ENCODE measurements around the gene TRIM63. TPM values are rescaled to one million over a fixed set of nuclear protein-coding genes. Genes with fewer than 3 reads are reported as not detected.

Gene TRIM63
- total and polyA plus RNA-seq, 2 donors (not counting 3 experiments of a cell fraction or from before 2014, with no cell fraction given): not detected

DNA sequence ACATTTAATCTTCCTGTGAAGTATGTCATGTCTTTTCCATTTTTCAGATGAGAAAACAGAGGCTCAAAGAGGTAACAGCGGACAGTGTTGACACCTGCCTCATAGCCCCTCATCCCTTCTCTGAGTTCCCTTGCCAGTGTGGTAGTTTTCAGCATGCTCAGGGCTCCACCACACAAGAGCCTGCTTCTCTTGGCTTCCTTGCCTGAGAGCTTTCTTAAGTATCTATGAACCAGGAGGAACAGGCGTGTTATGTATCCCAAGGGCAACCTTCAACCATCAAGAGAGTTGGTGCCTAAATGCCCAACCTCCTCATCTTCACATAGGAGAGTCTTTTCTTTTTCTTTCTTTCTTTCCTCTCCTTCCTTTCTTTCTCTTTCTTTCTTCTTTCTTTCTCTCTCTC lies 63.7 kb downstream of the TRIM63 start:
- H3K4me1 ChIP-seq (ENCODE audit: control insufficient read depth, extremely low read depth, insufficient read depth, low read length): peaks cover under 1% of the 10 kb centered on the region
- no peaks in the 10 kb centered on the region for H4K20me1 ChIP-seq (replicated peaks; ENCODE audit: control insufficient read depth, extremely low read depth, insufficient read depth, low read length)
- no peak overlapping the region for H3K4me2 ChIP-seq (ENCODE audit: insufficient read depth, low read length)
- no peak overlapping the region for H3K4me3 ChIP-seq (replicated peaks in 1 of 3; ENCODE audit: insufficient read depth in 1 of 3, low read depth in 1 of 3, low read length in 3 of 3)
- FAIRE-seq (no peak), DNase-seq (ENCODE audit: low read depth, low spot score) (no peak)
- H3K27me3 ChIP-seq (ENCODE audit: control insufficient read depth in 2 of 2, insufficient read depth in 2 of 2, low read length in 2 of 2): peaks cover 3 to 5% of the 10 kb centered on the region in 2 experiments
- no peaks in the 10 kb centered on the region for H3K9me3 ChIP-seq (replicated peaks; ENCODE audit: control insufficient read depth, insufficient read depth, low read length)
- POLR2A ChIA-PET: no interaction called here
- dilution Hi-C loops (cut with MboI; ENCODE audit: extremely low pct_ligation_motif_present, low sequenced_read_pairs): no loop called here
- TF ChIP-seq, protein P1, sequence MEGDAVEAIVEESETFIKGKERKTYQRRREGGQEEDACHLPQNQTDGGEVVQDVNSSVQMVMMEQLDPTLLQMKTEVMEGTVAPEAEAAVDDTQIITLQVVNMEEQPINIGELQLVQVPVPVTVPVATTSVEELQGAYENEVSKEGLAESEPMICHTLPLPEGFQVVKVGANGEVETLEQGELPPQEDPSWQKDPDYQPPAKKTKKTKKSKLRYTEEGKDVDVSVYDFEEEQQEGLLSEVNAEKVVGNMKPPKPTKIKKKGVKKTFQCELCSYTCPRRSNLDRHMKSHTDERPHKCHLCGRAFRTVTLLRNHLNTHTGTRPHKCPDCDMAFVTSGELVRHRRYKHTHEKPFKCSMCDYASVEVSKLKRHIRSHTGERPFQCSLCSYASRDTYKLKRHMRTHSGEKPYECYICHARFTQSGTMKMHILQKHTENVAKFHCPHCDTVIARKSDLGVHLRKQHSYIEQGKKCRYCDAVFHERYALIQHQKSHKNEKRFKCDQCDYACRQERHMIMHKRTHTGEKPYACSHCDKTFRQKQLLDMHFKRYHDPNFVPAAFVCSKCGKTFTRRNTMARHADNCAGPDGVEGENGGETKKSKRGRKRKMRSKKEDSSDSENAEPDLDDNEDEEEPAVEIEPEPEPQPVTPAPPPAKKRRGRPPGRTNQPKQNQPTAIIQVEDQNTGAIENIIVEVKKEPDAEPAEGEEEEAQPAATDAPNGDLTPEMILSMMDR (IDR thresholded peaks at IDR 0.05; ENCODE audit: extremely low read depth in 1 of 2, insufficient read depth in 1 of 2, low read depth in 1 of 2, low read length in 2 of 2): no peak
- TF ChIP-seq JUN (IDR thresholded peaks at IDR 0.05; ENCODE audit: borderline replicate concordance, insufficient read depth, insufficient read length, low read depth) (no peak), POLR2AphosphoS5 (IDR thresholded peaks at IDR 0.05; ENCODE audit: insufficient read depth, low read depth, low read length) (no peak), FOS (IDR thresholded peaks at IDR 0.05; ENCODE audit: borderline replicate concordance, insufficient read depth, low read length) (no peak), EZH2 (IDR thresholded peaks at IDR 0.05; ENCODE audit: borderline replicate concordance, low read depth, low read length, severe bottlenecking) (no peak), MYC (IDR thresholded peaks at IDR 0.05; ENCODE audit: low read depth, low read length) (no peak), POLR2A (IDR thresholded peaks at IDR 0.05; ENCODE audit: low read depth, low read length) (no peak), GATA2 (IDR thresholded peaks at IDR 0.05; ENCODE audit: insufficient read depth, insufficient read length, low read depth, low read length) (no peak)
- TF ChIP-seq, protein P2, sequence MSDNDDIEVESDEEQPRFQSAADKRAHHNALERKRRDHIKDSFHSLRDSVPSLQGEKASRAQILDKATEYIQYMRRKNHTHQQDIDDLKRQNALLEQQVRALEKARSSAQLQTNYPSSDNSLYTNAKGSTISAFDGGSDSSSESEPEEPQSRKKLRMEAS (IDR thresholded peaks at IDR 0.05; ENCODE audit: insufficient read depth, insufficient read length): no peak
- CTCF ChIA-PET: interaction anchor here (0.7 to 2.7 kb wide), 4 partner anchors 9 to 108 kb away, joined by 4 to 13 read pairs (median 7); no protein-coding TSS in a partner anchor
- no peak overlapping the region for H3K27ac ChIP-seq (ENCODE audit: insufficient read depth, low read depth, low read length)
- no TSS peak for BruUV-seq (replicated peaks)
- no peaks in the 10 kb centered on the region for H3K9me1 ChIP-seq (replicated peaks; ENCODE audit: control insufficient read depth, extremely low read depth, insufficient read depth, low read length)
- intact Hi-C loops (cut with micrococcal nuclease): no loop called here
- H3K79me2 ChIP-seq (ENCODE audit: control insufficient read depth, insufficient read depth, low read length): no peaks in the 10 kb centered on the region
- H3K36me3 ChIP-seq (ENCODE audit: control insufficient read depth in 2 of 2, extremely low read depth in 1 of 2, insufficient read depth in 2 of 2, low read length in 2 of 2): no peaks in the 10 kb centered on the region
- H2AFZ ChIP-seq (ENCODE audit: low read depth, low read length): no peak overlapping the region
- H3K9ac ChIP-seq (replicated peaks; ENCODE audit: extremely low read depth, insufficient read depth, low read length): no peak overlapping the region
